Suppressor macrophage (primary cell): Measurements from ENCODE around the gene PPP2R1B.
"Not testable (repeated sequence)": the region's sequence is repeated elsewhere in the genome, so short reads cannot be mapped to it uniquely, and the experiment has no call there.

Experiments
- DNase-seq, 4 experiments: peaks; one replicate each; pipeline ENCODE4 v3.0.0-alpha.2; 2020 to 2022

PPP2R1B gene

DNA sequence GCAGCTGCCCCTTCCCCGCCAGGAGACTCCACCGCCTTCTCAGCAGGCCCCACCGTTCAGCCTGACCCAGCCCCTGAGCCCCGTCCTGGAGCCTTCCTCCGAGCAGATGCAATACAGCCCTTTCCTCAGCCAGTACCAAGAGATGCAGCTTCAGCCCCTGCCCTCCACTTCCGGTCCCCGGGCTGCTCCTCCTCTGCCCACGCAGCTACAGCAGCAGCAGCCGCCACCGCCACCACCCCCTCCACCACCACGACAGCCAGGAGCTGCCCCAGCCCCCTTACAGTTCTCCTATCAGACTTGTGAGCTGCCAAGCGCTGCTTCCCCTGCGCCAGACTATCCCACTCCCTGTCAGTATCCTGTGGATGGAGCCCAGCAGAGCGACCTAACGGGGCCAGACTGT lies 42.6 kb downstream of the PPP2R1B start:
- no peak for DNase-seq

DNA sequence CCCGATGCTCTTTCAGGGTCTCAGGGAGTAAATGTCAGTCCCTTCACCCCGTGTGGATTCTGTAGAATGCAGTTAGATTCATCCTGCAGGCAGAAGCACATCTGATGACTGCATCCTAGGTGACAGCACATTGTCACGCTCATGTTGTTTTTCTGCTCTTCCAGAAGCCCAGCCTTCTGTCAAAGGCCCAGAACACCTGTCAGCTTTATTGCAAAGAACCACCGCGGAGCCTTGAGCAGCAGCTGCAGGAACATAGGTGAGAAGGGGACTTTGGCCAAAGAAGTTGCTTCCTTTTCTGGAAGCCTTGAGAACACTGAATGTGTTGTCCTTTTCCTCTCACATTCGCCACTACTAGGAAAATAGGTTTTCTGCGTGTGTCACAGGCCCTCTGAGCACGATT lies 43.7 kb downstream of the PPP2R1B start:
- no peak for DNase-seq

DNA sequence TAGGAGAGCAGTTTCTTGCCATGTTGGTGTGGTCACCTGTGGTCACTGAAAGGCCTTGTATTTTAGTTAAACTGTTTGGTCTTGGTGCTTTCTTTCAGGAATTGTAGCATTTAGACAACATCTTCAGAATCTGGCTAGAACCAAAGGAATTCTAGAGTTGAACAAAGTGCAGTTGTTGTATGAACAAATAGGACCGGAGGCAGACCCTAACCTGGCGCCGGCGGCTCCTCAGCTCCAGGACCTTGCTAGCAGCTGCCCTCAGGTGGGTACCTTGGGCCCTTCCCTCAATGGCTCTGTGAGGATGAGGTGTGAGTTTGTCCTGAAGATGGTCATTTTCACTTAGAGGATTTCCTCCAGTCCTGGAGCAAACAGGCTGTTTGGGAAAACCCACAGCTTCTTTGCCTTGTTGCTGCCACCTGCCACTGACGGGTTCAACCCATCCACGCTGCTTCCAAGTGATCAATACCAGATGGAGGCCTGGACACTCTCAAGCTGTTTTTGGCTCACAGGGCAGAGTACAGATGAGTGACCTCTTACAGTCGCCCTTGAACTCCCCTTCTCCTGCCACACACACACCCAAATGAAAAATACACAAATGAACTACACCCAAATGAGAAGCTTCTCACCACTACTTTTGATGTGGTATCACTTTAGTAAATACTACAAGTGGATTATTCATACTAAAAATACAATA lies 45.2 kb downstream of the PPP2R1B start:
- no peak for DNase-seq

DNA sequence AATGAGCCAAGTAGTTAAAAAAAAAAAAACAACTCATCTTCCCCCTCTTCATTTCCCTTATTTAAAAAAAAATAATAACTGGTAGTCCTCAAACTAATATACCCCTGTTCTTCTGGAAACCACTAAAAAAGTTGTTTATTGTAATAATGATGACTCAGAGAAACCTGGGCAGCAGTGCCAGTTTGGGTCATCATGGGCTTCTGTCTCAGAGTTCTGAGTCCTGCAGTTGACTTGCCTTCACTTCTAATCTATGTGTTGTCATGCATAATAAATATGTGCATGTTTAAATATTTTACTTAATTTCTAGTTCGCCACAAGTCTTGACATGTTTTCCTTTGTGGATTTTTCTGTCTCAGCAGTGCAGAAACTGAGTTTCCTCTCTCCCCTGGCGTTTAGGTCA lies 46.8 kb downstream of the PPP2R1B start:
- no peak for DNase-seq

DNA sequence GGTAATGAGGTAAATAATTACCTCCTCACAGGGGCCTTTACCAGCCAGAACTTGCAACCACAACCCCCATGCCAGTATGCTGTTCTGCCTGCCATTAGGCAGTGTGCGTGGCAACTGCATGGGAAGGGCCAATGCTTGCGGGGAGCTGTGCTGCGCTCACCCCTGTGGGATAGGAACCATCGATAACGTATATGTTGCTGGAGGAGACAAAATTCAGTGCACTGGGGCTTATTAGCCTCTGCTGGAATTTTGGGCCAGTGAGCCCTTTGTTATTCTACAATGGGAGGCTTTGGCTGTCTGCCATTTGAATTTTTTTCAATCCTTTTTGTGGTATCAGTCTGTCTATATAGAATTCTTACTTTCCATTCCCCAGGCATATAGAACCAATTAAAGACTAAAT lies 47.3 kb downstream of the PPP2R1B start:
- DNase-seq, result no peak

DNA sequence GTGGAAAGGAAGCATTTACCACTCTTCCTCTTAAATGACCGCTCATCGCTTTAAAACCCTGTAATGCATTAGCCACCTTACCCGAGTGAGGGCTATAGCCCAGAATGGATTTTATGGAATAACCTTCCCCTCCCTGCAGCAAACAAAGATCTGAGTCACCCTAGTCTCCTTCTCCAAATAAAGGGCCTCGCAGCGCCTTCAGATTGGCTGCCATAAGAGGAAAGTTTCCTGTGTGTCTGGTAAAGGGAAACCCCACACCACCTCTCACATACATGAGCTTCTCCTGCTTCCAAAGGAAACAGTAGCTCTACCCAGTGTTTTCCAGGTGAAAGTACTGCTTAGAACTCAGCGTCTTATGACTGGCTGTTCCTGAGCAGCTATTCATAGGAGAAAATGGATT lies 47.8 kb downstream of the PPP2R1B start:
- no peak for DNase-seq

DNA sequence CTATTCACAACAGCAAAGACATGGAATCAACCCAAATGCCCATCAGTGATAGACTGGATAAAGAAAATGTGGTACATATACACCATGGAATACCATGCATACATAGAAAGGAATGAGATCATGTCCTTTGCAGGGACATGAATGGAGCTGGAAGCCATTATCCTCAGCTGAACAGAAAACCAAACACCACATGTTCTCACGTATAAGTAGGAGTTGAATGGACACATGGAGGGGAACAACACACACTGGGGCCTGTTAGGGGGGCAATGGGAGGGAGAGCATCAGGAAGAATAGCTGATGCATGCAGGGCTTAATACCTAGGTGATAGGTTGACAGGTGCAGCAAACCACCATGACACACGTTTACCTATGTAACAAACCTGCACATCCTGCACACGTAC lies 48.5 kb downstream of the PPP2R1B start:
- not testable (repeated sequence) for DNase-seq

DNA sequence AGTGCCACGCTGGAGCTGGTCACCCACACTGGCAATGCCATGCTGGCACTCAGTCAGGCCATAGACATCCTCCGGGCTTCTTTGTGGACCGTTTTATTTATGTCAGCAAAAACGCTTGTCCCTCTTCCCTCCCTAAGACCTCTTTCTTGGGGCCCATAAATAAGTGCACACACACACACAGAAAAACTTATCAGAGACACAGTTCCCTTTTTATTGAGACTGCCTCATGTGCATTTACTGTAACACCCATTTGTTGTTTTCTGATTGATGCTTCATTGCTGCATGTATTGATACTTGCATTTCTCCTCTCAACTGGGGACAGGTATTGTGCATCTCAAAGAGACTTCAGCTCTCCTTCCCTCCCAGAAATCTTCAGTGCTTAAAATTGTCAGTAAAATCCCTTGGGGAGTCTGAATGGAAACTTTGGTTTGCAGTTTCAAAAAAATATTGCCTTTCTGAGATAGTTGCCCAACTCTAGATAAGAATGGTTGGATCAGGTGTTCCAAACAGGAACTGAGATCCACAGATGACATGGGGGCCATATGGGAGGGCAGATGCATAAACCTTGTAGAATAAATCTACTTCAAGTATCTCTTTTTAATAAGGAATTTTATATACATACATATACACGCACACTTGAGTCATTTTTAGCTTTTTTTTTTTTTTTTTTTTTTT lies 50.9 kb downstream of the PPP2R1B start:
- no peak for DNase-seq

DNA sequence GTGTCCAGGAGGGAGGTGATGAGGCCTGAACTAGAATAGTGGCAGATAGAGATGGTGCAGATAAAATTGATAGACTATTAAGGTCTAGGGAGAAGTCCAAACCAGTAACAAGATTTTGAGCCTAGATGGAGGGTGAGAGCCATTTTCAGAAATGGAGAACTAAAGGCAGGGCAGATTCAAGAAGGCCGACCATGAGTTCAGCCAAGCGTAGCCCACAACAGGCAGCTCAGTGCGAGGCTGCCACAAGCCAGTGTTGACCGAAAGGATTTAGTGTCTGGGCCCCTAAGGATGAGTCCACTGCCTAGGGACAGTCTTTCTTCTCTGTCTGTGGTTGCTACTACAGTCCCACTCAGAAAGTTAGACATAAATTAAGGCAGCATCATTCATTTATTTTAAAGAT lies 51.7 kb downstream of the PPP2R1B start:
- DNase-seq, result no peak

DNA sequence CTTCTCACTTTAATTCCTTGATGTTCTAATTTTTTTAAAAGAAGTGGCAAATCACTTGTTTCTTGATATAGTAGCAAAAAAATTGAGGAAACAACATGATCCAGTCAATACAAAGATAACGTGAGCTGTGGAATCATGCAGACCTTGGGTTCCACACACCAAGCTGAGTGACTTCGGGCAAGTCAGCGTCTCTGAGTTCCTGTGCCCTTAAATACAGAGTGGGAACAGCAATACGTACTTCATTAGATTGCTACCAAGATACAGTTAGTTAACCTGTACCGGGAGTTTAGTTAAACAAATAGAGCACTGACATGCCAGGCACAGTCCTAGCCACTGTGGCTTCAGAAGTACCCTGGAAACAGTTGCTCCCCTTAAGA lies 58.5 kb downstream of the PPP2R1B start:
- DNase-seq, result no peak

DNA sequence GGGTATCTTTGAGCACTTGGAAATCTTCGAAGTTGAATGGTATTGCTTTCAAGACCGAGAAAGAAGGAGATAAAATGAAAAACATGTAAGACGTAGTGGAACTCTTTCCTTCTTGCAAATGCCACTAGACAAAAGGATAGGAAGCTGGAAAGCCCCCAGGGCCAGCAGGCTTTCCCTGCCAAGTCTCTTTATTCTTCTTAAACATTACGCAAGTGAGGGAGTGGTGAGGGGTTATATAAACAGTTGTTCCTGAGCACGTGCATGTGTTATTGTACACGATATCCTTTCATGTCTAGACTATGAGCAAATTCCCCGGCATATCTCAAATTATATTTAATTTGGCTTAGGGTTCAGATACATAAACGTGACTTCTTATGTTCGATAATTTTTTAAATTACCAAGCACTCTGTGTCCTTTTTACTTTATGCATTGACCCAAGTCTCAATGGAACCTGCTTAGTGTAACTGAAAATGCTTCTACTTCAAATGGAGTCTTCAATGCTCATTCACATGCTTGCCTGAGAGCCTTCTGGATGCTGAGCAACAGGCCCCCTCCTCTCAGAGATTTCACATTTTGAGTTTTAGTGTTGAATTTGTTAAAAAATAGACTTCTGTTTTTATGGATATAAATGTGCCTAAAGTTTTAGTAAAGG lies 59.0 kb downstream of the PPP2R1B start:
- no peak for DNase-seq

DNA sequence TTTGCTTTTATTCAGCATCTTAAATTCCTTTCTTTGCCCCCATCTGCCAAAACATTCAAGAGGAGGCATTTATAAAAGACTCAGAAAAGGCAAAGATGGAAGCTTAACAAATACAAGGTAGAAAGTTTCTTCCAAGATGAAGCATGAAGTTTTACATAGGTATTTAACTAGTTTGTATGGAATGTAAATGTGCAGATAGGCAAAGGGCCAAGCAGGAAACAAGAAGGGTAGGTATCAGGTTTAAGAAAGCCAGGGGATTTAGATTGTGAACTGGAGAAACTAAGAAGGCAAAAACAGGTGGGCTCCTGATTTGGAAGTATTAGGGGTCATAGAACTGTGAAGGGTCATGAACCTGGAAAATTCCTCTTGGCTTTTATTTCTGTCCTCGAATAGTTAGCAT lies 62.6 kb downstream of the PPP2R1B start:
- no peak for DNase-seq

DNA sequence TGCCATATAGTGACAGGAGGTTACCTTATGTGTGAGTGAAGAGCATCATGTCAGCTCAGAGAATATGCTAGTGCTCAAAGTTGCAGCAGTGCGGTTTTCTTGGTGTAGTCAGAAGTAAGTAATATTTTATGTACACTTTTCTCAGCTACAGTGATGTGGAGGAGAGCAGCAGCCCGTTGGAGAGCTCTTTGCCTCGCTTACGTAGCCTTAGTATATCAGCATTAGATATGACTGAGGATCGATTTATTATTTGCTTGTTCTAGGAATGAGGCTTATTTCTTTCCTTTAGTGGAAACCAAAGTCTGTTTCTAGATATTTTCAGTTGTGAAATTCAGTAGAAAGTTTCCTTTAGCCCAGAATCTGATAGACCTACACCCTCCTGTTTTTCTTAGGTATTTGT lies 63.6 kb downstream of the PPP2R1B start:
- DNase-seq, result no peak

DNA sequence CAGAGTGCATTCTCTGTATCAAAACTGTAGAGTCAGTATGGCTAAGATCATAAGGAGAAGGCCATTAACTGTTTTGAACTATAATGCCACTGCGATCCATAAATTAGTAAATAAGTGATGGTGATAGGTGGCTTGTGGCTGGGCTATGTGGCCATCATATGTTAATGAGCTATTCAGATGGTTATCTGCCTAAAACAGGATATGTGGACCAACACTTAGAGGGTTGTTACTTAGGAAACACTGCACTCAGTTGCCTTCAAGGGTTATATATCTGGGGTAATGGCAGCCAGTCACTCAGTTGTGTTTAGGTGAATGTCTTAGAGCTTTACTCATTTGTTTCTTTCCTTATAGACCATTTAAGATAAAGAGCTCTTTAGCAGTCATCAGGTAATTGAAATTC lies 66.0 kb downstream of the PPP2R1B start:
- no peak for DNase-seq

DNA sequence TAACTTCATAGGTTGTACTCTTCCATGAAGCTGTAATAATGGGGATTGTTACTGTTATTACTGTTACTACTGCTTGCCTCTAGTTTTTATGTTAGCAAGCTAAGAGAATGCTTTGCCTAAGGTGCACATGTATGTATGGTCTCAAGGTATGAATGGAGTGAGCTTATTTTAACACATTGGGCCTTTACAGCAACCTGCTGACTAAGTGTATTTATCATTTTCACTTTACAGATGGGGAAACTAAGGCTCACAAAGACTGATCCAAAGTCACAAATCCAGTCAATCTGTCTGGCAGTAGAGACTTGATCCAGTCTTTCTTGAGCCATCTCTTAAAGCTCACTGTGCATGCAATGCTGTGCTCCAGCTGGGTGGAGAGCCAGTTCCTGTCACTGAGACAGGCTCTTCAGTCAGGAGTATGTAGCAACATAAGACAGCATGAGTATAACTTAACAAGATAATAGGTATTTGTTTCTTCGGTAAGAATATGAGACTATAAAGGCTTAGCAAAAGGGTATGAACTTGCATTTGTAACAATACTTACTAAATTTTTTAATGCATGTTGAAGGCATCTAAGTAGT lies 66.5 kb downstream of the PPP2R1B start:
- no peak for DNase-seq

DNA sequence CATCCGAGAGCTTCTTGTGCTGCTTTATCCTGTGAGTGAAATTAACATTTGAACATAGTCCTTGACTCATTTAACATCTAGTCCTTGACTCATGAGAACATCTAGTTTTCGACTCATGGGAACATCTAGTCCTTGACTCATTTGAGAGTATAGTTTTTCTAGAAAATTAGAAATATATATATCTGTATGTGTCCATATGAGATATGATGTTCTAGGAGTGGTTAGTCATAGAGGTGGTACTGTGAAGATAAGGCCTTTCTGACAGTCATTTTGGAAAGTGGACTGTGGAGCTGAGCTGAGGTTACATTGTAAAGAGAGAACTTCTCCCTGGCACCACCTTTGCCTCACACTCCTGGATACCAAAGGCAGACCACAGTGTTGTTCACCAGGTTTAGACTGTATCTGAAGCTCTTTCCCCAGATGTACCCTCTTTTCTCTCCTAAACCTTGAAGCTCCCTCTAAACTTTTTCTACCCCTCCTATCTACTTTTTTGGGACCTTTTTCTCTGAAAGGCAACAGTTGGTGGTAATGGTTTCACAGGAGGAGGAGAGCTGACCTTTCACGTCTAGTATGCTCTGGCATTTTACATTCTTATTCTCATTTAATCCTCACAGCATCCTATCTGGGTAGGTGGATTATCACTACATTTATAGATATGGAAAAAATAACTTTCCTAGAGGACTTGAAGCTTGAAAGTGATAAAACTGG lies 67.2 kb downstream of the PPP2R1B start:
- DNase-seq, result no peak

DNA sequence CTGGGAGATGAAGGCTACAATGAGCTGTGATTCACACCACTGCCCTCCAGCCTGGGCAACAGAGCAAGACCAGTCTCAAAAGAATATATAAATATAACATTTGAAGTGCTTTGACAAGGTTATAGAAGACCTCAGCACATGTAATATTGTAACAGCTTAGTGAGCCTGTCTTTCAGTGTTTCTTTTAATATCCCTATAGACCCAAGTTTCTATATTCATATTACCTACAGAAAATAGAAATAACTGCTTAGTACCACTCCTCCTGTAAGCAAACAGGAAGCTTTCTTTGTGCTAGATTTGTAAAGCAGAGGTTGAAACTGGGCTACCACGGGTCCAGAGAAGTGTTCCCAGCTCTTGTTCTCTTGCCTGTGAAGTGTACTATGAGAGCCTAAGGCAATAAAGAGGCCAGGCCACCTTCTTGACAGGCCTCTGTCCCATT lies 68.2 kb downstream of the PPP2R1B start:
- DNase-seq, result no peak

DNA sequence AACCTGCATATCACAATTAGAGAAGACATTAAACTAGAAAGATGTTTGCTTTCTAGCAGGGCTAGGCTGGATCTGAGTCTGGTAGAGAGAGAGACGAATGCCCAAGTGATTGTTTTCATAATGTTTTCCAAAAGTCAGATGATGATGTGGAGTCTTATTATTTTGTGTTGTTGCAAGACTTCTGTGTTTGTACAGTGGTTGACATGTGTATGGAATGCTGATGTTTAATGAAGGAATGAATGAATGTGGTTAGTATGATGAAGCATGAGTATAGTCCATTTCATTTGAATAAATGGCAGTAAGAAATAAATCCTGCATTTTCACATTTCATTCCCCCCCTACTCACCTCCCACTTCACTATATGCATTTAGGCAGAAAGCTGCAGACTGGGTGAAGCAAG lies 69.6 kb downstream of the PPP2R1B start:
- no peak for DNase-seq

DNA sequence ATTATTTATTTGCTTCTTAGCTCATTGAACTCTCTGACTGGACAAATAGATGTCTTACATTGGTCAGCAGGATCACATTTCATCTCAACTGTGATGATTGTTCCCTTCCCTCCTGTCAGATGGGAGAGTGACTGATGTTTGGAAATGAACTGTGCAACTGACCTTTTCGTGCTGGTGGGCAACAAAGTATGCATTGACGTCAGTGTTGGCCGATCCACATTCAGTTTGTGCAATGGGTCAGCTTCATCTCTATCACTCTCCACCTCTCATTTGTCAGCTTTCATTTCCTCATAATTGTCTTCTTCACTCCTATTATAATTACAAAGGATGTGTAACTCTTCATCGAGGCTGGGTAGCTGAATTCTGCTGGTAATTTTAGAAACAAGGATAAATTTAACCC lies 71.3 kb downstream of the PPP2R1B start:
- peak in 3 of 4 experiments; percentile 10 to 54 (median 19) for DNase-seq

DNA sequence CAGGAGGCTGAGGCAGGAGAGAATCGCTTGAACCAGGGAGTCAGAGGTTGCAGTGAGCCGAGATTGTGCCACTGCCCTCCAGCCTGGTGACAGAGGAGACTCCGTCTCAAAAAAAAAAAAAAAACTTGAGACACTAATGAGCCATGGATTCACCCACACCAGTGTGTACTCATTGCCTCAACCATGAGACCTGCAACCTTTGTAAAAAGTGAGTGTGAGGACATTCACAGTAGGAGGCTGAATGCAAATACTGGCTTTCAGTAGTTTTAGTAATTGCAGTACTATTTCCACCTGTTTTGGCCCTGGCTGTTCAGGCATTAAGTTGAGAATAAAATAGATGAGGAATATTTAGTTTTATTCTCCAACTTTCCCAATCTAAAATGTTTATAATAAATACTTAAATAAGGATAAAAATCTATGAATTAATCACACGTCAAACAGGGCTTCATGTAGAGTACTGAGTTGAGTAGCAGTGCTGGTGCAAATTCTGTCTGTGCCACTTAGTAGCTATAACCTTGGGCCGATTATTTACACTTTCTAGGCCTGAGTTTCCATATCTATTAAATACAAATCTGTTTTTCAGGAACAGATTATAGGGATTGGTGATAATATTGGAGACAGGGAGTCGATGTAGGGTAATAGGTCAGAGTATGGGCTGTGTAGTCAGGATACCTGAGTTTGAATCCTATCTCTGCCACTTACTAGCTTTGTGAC lies 72.8 kb downstream of the PPP2R1B start:
- no peak for DNase-seq

DNA sequence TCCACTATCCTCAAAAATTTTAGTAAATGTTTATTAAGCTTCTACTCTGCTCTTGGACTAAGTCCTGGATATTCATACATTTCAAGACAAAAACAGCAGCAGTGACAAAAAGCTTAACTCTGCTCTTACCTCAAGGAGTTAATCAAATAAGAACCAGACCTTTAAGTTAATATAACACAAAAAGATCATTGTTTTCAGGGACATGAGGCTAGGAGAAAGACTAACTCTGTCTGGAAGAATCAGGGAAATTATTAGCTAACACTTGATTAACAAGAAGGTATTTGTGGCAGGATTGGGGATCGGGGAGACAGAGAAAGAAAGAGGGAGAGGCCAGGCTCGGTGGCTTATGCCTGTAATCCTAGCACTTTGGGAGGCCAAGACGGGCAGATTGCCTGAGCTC lies 74.4 kb downstream of the PPP2R1B start:
- DNase-seq, result no peak

DNA sequence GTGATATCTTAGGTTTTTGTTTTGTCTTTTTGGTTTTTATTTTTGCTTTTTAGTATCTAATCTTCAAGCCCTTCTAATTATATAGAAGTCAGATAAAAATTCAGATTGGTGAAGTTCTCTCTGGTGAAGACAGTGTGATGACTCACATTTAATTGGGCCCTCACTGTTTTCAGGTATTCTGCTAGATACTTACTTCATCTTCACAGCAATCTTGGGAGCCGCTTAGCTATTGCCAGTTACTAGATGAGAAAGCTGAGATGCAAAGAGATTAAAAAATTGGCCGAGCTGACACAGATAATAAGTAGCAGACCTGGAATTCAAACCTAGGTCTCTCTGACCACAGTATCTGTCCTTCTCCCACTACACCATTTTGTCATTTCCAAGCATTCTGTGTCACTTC lies 75.0 kb downstream of the PPP2R1B start:
- DNase-seq, result no peak
